ENCODE data around the gene ACOX3.
"Not testable (repeated sequence)": the region's sequence is repeated elsewhere in the genome, so short reads cannot be mapped to it uniquely, and the experiment has no call there.

The ACOX3 gene

DNA sequence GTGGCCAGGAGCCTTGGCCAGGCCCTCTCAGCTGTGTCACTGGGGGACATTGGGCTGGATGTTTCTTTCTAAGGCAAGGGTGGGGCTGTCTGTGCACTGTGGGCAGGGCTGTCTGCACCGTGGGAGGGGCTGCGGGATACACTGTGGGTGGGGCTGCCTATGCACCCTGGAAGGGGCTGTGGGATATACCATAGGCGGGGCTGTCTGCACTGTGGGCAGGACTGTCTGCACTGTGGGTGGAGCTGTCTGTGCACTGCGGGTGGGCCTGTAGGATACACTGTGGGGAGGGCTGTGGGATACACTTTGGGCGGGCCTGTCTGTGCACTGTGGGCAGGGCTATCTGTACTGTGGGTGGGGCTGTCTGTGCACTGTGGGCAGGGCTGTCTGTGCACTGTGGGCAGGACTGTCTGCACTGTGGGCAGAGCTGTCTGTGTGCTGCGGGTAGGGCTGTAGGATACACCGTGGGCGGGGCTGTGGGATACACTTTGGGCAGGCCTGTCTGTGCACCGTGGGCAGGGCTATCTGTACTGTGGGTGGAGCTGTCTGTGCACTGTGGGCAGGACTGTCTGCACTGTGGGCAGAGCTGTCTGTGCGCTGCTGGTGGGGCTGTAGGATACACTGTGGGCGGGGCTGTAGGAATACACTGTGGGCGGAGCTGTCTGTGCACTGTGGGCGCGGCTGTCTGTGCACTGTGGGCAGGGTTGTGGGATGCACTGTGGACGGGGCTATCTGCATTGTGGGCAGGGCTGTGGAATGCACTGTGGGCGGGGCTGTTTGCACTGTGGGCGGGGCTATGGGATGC, 31.1 kb downstream of the ACOX3 start:
- Histone ChIP-seq H4K20me1 (ENCODE audit: insufficient read depth) (no peaks in the 10 kb centered on the region), H3K36me3 (ENCODE audit: insufficient read depth) (no peaks in the 10 kb centered on the region), H2AFZ (ENCODE audit: low read depth) (no peak overlapping the region), H3K79me2 (ENCODE audit: insufficient read depth, low read depth) (no peaks in the 10 kb centered on the region), H3K27ac (no peak overlapping the region), H3K4me1 (ENCODE audit: low read depth, poor library complexity, severe bottlenecking) (no peaks in the 10 kb centered on the region), H3K4me3 (IDR thresholded peaks at IDR 0.05; ENCODE audit: insufficient read depth, low read depth, low read length) (no peak overlapping the region), H3K27me3 (ENCODE audit: insufficient read depth, low read depth) (no peaks in the 10 kb centered on the region), H3K4me2 (no peak overlapping the region), H3K9ac (no peak overlapping the region)
- TF ChIP-seq CTCF (conservative IDR thresholded peaks at IDR 0.05; ENCODE audit: low read depth, low read length): no peak

DNA sequence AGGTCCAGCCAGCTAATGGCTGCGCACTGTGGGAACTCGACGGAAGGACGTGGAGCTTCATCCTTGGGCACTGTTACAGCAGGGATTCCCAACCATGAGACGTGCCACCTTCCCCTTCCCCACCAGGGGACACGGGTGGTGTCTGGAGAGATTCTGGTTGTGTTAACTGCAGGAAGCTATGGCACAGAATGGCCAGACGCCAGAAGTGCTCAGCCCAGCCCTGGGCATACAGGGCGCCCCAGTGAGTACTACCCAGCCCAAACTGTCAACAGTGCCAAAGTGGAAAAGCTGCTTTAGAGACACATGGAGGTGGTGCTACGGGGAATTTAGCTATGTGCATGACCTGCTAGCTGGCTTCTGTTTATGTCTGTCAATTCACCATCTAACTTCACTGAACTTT, 32.8 kb downstream of the ACOX3 start:
- Histone ChIP-seq H3K79me2 (ENCODE audit: insufficient read depth, low read depth) (no peaks in the 10 kb centered on the region), H2AFZ (ENCODE audit: low read depth) (no peak overlapping the region), H3K9ac (no peak overlapping the region), H3K36me3 (ENCODE audit: insufficient read depth) (no peaks in the 10 kb centered on the region), H3K4me1 (ENCODE audit: low read depth, poor library complexity, severe bottlenecking) (no peaks in the 10 kb centered on the region), H4K20me1 (ENCODE audit: insufficient read depth) (no peaks in the 10 kb centered on the region), H3K4me2 (no peak overlapping the region), H3K27ac (no peak overlapping the region), H3K4me3 (IDR thresholded peaks at IDR 0.05; ENCODE audit: insufficient read depth, low read depth, low read length) (no peak overlapping the region), H3K27me3 (ENCODE audit: insufficient read depth, low read depth) (no peaks in the 10 kb centered on the region)
- no peak for TF ChIP-seq CTCF (conservative IDR thresholded peaks at IDR 0.05; ENCODE audit: low read depth, low read length)

GRCh38 chr4:8407316-8407715, 33.2 kb downstream of the ACOX3 start:
- no peak overlapping the region for H3K4me3 ChIP-seq (IDR thresholded peaks at IDR 0.05; ENCODE audit: insufficient read depth, low read depth, low read length)
- no peak overlapping the region for H2AFZ ChIP-seq (ENCODE audit: low read depth)
- no peaks in the 10 kb centered on the region for H4K20me1 ChIP-seq (ENCODE audit: insufficient read depth)
- H3K4me2 ChIP-seq: no peak overlapping the region
- TF ChIP-seq CTCF (conservative IDR thresholded peaks at IDR 0.05; ENCODE audit: low read depth, low read length): no peak
- no peak overlapping the region for H3K9ac ChIP-seq
- H3K4me1 ChIP-seq (ENCODE audit: low read depth, poor library complexity, severe bottlenecking): no peaks in the 10 kb centered on the region
- no peaks in the 10 kb centered on the region for H3K36me3 ChIP-seq (ENCODE audit: insufficient read depth)
- no peaks in the 10 kb centered on the region for H3K27me3 ChIP-seq (ENCODE audit: insufficient read depth, low read depth)
- no peak overlapping the region for H3K27ac ChIP-seq
- no peaks in the 10 kb centered on the region for H3K79me2 ChIP-seq (ENCODE audit: insufficient read depth, low read depth)

GRCh38 chr4:8406887-8407286, 33.6 kb downstream of the ACOX3 start:
- H3K4me1 ChIP-seq (ENCODE audit: low read depth, poor library complexity, severe bottlenecking); H4K20me1 ChIP-seq (ENCODE audit: insufficient read depth); H3K27ac ChIP-seq; H3K9ac ChIP-seq; H3K4me3 ChIP-seq (IDR thresholded peaks at IDR 0.05; ENCODE audit: insufficient read depth, low read depth, low read length); H3K27me3 ChIP-seq (ENCODE audit: insufficient read depth, low read depth); H2AFZ ChIP-seq (ENCODE audit: low read depth); H3K79me2 ChIP-seq (ENCODE audit: insufficient read depth, low read depth); H3K4me2 ChIP-seq; H3K36me3 ChIP-seq (ENCODE audit: insufficient read depth): not testable (repeated sequence)

GRCh38 chr4:8405516-8405875, 35.0 kb downstream of the ACOX3 start:
- Histone ChIP-seq H4K20me1 (ENCODE audit: insufficient read depth) (no peaks in the 10 kb centered on the region), H3K4me2 (no peak overlapping the region)
- TF ChIP-seq CTCF (conservative IDR thresholded peaks at IDR 0.05; ENCODE audit: low read depth, low read length): no peak

More at GRCh38 chr4:8405516-8405875, 35.0 kb downstream of the ACOX3 start:
- Histone ChIP-seq H2AFZ (ENCODE audit: low read depth) (no peak overlapping the region), H3K9ac (no peak overlapping the region), H3K79me2 (ENCODE audit: insufficient read depth, low read depth) (no peaks in the 10 kb centered on the region), H3K27ac (no peak overlapping the region), H3K4me3 (IDR thresholded peaks at IDR 0.05; ENCODE audit: insufficient read depth, low read depth, low read length) (no peak overlapping the region), H3K4me1 (ENCODE audit: low read depth, poor library complexity, severe bottlenecking) (no peaks in the 10 kb centered on the region), H3K36me3 (ENCODE audit: insufficient read depth) (no peaks in the 10 kb centered on the region), H3K27me3 (ENCODE audit: insufficient read depth, low read depth) (no peaks in the 10 kb centered on the region)

Measured in KMS-11 (cell line).